HCT116 (cell line): Measurements from ENCODE around the gene CFAP57. TPM values are rescaled to one million over a fixed set of nuclear protein-coding genes. Genes with fewer than 3 reads are reported as not detected.

Source experiments
- ATAC-seq: fragments of 200-7000 bp; cut with Tn5 transposase; 2 replicates; pipeline ENCODE4 v1.9.1; 2020; ENCODE audit warnings: mild to moderate bottlenecking, moderate library complexity
- BruUV-seq: library from RNA; stranded (reverse); fragments of 400-500 nt; replicated peaks from 2 replicates; lab custom pipeline; 2021; lab: Mats Ljungman, UMichigan
- CTCF ChIA-PET: fragments of 300-600 bp; sonication (Branson Sonifier 250); formaldehyde crosslinking; loops from one replicate; lab custom pipeline; 2021; ENCODE audit warnings: antibody characterized with exemption; lab: Charles Lee
- POLR2A ChIA-PET: fragments of 300-600, 350-600 bp; sonication (Branson Sonifier 250); formaldehyde crosslinking; loops from one replicate; lab custom pipeline; 2021; ENCODE audit warnings: antibody characterized with exemption; lab: Charles Lee
- RAD21 ChIA-PET, 2 experiments: fragments of 300-600 bp; sonication (Branson Sonifier 250); formaldehyde crosslinking; loops; one replicate each; lab custom pipeline; 2023; ENCODE audit warnings: low total read pairs in 2 of 2; ENCODE audit not compliant: uncharacterized antibody in 2 of 2, unreplicated experiment in 2 of 2, low non-redundant PET in 1 of 2; lab: Charles Lee
- DNase-seq: peaks from one replicate; pipeline ENCODE4 v3.0.0-alpha.2; 2010; ENCODE audit warnings: low read depth, low spot score
- H2AFZ ChIP-seq: fragments of 200-600 bp; shearing (Covaris generic), sonication (generic); 2 replicates; pipeline ENCODE4 v1.6.1; 2017; ENCODE audit warnings: low read depth, mixed run types, mixed read lengths, antibody characterized with exemption, low read length; ENCODE audit not compliant: poor library complexity, severe bottlenecking
- H3K27ac ChIP-seq: 2 replicates; pipeline ENCODE4 v1.5.1; 2012; ENCODE audit warnings: low read depth, low read length
- H3K27me3 ChIP-seq: fragments of 200-600 bp; sonication (generic); 2 replicates; pipeline ENCODE4 v1.6.1; 2016; ENCODE audit warnings: mixed run types, low read length, mixed read lengths; ENCODE audit not compliant: insufficient read depth
- H3K36me3 ChIP-seq, 2 experiments: fragments of 200-500 bp in 1 of 2; fragments of 200-600 bp in 1 of 2; sonication (Bioruptor generic) in 1 of 2; sonication (generic) in 1 of 2; 2 replicates each; pipeline versions ENCODE4 v1.5.1 to v1.6.1; 2014 to 2016; ENCODE audit warnings: low read length in 2 of 2, inconsistent platforms in 1 of 2, mixed read lengths in 1 of 2, mixed run types in 1 of 2; ENCODE audit not compliant: insufficient read depth in 2 of 2, control insufficient read depth in 1 of 2
- H3K4me1 ChIP-seq, 2 experiments: fragments of 200-600 bp in 1 of 2; sonication (generic) in 1 of 2; 2 replicates each; pipeline versions ENCODE4 v1.5.1 to v1.6.1; 2012 to 2017; ENCODE audit warnings: low read length in 2 of 2, inconsistent platforms in 1 of 2, mild to moderate bottlenecking in 1 of 2, mixed read lengths in 1 of 2, mixed run types in 1 of 2, moderate library complexity in 1 of 2; ENCODE audit not compliant: insufficient read depth in 2 of 2, control insufficient read depth in 1 of 2
- H3K4me2 ChIP-seq: fragments of 200-600 bp; sonication (generic); 2 replicates; pipeline ENCODE4 v1.6.1; 2017; ENCODE audit warnings: mixed run types, low read length, mixed read lengths
- H3K4me3 ChIP-seq, 2 experiments: fragments of 200-600 bp in 1 of 2; sonication (generic) in 1 of 2; replicated peaks in 1 of 2; 2 replicates each; pipeline ENCODE4 v1.5.1; 2011 to 2016; ENCODE audit warnings: low read length in 2 of 2, control low read depth in 1 of 2, low read depth in 1 of 2, mild to moderate bottlenecking in 1 of 2, mixed read lengths in 1 of 2, mixed run types in 1 of 2
- H3K79me2 ChIP-seq: fragments of 200-600 bp; sonication (generic); 2 replicates; pipeline ENCODE4 v1.6.1; 2017; ENCODE audit warnings: mild to moderate bottlenecking, mixed run types, low read length, moderate library complexity, mixed read lengths; ENCODE audit not compliant: insufficient read depth
- H3K9ac ChIP-seq: fragments of 200-600 bp; sonication (generic); 2 replicates; pipeline ENCODE4 v1.6.1; 2016; ENCODE audit warnings: low read length, mixed read lengths
- H3K9me2 ChIP-seq: fragments of 200-600 bp; sonication (generic), shearing (Covaris generic); 2 replicates; pipeline ENCODE4 v1.6.1; 2017; ENCODE audit warnings: mixed run types, mild to moderate bottlenecking, moderate library complexity; ENCODE audit not compliant: insufficient read depth
- H3K9me3 ChIP-seq, 2 experiments: fragments of 200-500 bp in 1 of 2; fragments of 200-600 bp in 1 of 2; sonication (Bioruptor generic) in 1 of 2; sonication (generic) in 1 of 2; 2 replicates each; pipeline ENCODE4 v1.6.1; 2014 to 2017; ENCODE audit warnings: low read length in 2 of 2, mixed read lengths in 2 of 2, inconsistent platforms in 1 of 2, low read depth in 1 of 2, mild to moderate bottlenecking in 1 of 2, mixed run types in 1 of 2, moderate library complexity in 1 of 2; ENCODE audit not compliant: control insufficient read depth in 1 of 2, insufficient read depth in 1 of 2
- H4K20me1 ChIP-seq: fragments of 200-600 bp; sonication (generic), shearing (Covaris generic); 2 replicates; pipeline ENCODE4 v1.6.1; 2017; ENCODE audit warnings: mixed run types, mild to moderate bottlenecking, moderate library complexity; ENCODE audit not compliant: insufficient read depth
- ELF1 ChIP-seq: IDR thresholded peaks from 2 replicates; pipeline ENCODE4 v1.6.1; 2012; ENCODE audit warnings: low read depth, borderline replicate concordance
- TCF7L2 ChIP-seq: IDR thresholded peaks from 2 replicates; pipeline ENCODE4 v1.7.0; 2011; ENCODE audit warnings: borderline replicate concordance, inconsistent platforms; ENCODE audit not compliant: insufficient read depth, insufficient read length; ENCODE audit errors: extremely low read depth
- intact Hi-C: fragments of 100-400 bp; cut with micrococcal nuclease; formaldehyde crosslinking; loops from 2 replicates; pipeline ENCODE4 v1.10.0; 2022
- total RNA-seq: library from RNA; stranded (reverse); gene quantifications from one replicate; pipeline ENCODE4 v1.2.1, GENCODE V29; 2021; ENCODE audit not compliant: unreplicated experiment
- TF ChIP-seq, protein P1 (sequence below): IDR thresholded peaks from 2 replicates; pipeline ENCODE4 v1.6.1; 2012; ENCODE audit warnings: low read depth

The CFAP57 gene
- total RNA-seq, 1 experiment from 2014 or later, result 0.49 TPM

DNA sequence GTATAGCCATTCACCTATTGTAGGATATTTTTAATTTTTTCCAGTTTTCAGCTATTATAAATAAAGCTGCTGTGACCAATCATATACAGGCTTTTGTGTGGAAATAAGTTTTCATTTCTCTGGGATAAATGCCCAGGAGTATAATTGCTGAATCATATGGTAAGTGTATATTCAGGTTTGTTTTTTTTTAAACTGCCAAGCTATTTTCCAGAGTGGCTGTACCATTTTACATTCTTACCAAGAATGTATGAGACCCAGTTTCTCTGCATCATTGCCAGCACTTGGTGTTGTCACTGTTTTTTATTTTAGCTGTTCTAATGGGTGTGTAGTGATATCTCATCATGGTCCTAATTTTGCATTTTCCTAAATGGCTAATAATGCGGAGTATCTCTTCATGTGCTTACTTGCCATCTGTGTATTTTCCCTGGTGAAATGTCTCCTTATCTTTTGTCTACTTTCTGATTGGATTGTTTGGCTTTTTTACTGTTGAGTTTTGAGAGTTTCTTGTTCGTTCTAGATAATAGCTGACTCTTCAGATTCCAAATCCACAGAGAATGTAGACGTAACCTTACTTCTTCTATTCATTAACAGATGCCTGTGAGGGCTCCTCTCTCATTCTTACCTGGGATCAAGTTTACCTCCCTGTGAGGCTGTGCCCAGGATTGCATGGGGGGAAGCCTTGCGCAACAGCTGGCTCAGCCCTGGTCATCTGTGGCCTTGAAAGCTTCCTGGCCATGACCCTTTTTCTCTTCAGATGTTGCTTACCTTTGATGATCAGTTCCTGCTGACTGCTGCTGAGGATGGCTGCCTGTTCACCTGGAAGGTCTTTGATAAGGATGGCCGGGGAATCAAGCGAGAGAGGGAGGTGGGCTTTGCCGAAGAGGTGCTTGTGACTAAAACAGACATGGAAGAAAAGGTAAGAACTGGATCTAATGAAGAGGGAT is 42.6 kb downstream of the CFAP57 start:
- no TSS peak for BruUV-seq
- POLR2A ChIA-PET, result interaction anchor here (1.4 kb wide), 1 partner anchor 8 kb away, joined by 3 read pairs; no protein-coding TSS in a partner anchor
- intact Hi-C loops, result no loop called here

More for the DNA sequence above, 42.6 kb downstream of the CFAP57 start:
- Histone ChIP-seq H3K4me3 (no peak overlapping the region), H3K27me3 (no peaks in the 10 kb centered on the region), H3K9me2 (no peaks in the 10 kb centered on the region), H3K79me2 (no peaks in the 10 kb centered on the region), H3K9me3 (no peaks in the 10 kb centered on the region), H4K20me1 (no peaks in the 10 kb centered on the region), H3K27ac (no peak overlapping the region), H2AFZ (no peak overlapping the region), H3K4me2 (no peak overlapping the region), H3K4me1 (no peaks in the 10 kb centered on the region), H3K36me3 (no peaks in the 10 kb centered on the region), H3K9ac (no peak overlapping the region)
- ChIA-PET CTCF (interaction anchor here (1.8 kb wide), 1 partner anchor 12 kb away, joined by 5 read pairs; no protein-coding TSS in a partner anchor), RAD21 (no interaction called here)
- DNase-seq, result no peak
- no peak for ATAC-seq
- TF ChIP-seq ELF1 (no peak), TCF7L2 (peak; percentile 11)
- TF ChIP-seq, protein P1, sequence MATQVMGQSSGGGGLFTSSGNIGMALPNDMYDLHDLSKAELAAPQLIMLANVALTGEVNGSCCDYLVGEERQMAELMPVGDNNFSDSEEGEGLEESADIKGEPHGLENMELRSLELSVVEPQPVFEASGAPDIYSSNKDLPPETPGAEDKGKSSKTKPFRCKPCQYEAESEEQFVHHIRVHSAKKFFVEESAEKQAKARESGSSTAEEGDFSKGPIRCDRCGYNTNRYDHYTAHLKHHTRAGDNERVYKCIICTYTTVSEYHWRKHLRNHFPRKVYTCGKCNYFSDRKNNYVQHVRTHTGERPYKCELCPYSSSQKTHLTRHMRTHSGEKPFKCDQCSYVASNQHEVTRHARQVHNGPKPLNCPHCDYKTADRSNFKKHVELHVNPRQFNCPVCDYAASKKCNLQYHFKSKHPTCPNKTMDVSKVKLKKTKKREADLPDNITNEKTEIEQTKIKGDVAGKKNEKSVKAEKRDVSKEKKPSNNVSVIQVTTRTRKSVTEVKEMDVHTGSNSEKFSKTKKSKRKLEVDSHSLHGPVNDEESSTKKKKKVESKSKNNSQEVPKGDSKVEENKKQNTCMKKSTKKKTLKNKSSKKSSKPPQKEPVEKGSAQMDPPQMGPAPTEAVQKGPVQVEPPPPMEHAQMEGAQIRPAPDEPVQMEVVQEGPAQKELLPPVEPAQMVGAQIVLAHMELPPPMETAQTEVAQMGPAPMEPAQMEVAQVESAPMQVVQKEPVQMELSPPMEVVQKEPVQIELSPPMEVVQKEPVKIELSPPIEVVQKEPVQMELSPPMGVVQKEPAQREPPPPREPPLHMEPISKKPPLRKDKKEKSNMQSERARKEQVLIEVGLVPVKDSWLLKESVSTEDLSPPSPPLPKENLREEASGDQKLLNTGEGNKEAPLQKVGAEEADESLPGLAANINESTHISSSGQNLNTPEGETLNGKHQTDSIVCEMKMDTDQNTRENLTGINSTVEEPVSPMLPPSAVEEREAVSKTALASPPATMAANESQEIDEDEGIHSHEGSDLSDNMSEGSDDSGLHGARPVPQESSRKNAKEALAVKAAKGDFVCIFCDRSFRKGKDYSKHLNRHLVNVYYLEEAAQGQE, result no peak
